ENCODE results near the gene SLC6A20.

Gene SLC6A20, protein sequence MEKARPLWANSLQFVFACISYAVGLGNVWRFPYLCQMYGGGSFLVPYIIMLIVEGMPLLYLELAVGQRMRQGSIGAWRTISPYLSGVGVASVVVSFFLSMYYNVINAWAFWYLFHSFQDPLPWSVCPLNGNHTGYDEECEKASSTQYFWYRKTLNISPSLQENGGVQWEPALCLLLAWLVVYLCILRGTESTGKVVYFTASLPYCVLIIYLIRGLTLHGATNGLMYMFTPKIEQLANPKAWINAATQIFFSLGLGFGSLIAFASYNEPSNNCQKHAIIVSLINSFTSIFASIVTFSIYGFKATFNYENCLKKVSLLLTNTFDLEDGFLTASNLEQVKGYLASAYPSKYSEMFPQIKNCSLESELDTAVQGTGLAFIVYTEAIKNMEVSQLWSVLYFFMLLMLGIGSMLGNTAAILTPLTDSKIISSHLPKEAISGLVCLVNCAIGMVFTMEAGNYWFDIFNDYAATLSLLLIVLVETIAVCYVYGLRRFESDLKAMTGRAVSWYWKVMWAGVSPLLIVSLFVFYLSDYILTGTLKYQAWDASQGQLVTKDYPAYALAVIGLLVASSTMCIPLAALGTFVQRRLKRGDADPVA

DNA sequence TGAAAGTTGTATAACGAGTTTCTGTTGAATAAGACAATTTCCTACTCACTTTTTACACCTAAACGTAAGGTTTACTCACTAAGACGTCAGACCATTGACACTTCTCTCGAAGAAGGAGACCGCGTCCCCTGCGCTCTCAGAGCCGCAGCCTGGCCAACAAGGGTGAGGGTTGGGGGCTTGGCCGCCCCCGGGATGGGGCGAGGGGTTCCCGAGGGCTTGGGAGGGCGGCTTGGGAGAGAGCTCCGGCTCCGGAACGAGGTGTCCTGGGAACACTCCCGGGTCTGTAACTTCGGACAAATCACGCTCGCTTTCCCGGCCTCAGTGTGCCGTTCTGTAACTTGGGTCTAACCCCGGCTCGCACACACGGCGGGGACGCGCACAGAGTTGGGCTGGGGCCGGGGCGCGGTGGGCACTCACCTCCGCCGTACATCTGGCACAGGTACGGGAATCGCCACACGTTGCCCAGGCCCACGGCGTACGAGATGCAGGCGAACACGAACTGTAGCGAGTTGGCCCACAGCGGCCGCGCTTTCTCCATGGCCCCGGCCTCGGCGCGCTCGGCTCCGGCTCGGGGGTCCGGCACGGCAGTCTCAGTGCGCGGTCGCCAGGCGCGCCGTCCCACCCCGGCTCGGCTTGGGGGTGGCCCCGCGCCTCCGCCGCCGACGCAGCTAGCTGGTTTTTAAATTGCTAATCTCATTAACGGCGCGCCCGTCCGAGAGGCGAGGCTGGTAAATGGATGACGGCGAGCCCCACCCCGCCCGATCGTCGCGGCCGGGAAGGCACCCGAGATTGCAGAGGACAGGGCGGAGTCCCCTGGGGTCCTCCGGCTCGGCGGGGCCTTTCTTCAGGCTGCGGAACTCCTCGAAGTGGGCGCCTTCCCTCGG, at the start of gene SLC6A20:
Gene SLC6A20, minus strand, starts transcription at position 655 of the 884 bp plus-strand sequence. Its CDS starts 117 bp downstream, at position 538.
- DNase-seq (ENCODE audit: low spot score) (no peak), FAIRE-seq (no peak)

DNA sequence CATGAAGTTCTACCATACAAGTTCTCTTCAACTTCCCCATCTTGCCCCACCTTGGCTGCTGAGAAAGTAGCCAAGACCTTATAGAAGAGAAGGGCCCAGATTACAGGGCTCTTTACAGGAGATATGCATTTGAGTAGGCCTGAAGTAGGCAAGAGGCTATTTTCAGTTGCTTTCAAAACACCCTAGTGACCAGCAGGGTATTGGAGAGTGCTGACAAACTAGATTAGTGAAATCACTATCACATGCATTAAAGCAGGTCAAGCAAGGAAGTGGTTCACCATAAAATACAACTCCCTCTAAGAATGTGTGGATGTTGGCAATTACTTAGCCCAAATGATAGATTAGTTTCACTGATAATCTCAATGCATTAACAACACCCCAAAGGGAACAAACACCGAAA, 48.3 kb upstream of the SLC6A20 start:
- DNase-seq (ENCODE audit: low spot score) (no peak), FAIRE-seq (no peak)

DNA sequence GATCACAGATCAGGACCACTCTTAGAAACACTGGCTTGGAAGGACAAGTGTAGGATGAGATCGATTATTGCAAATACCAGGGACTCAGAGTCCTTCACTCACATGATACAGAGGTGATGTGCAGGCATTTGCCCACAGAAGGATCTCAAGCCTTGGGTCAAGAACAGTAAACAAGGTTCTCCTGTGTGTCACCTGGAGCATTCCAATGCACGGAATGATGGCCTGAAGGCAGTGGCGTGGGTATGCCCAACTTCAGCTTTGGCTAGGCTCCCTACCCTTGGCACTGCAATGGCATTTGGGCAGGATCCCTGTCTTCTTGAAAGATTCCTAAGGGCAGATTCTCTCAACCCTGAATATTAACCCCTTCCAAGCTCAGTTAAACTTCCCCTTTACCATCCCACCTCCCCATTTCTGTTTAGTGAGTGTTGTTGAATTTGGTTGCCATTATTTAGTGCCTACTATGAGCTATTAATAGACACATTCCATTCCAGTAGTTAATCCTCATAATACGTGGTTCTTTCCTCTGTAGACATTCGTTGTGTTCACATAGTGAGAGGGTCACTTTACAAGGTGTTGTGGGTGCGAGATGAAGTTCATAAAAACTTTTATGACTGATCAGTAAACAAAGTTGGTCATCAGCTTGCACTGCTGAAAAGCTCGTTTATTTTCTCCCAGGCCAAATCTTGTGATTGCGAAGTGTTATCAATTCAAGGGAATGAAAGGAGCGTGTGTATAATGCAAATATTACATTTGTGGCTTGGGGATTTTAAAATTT, 46.7 kb upstream of the SLC6A20 start:
- DNase-seq (ENCODE audit: low spot score): no peak
- FAIRE-seq: no peak

DNA sequence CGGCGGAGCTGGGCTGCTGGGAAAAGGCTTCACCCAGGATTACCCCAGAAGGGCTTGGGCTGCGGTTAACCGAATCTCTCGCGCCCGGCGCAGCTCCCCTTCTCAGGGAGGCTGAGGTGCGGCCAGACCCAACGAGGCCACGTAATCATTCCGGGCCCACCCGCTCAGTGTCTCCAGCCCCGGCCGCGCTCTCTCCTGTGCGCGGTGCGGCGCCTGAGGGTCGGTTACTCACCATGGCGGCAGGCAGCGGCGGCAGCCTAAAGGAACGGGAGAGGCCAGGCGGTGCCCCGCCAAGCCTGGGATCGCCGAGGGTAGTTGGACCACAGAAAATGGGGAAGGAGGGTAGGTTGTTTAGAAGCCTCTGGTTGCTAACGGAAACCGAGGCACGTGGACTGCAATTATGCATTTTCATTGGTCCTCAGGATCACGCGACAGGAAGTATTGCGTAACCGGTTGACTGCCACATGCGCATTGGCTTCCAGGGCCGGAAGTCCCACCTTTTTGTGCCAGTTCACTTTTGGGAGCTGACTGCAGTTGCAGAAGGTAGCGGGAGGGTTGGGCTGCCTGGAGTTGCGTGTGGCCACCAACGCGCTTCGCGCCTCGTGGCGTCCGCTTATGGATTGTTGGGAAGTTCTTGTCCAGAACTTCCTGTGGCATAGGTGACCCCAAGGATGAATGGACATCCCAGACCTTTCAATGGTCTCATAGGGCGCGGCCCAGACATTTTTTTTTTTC, 45.6 kb upstream of the SLC6A20 start, which contains the start of gene LZTFL1:
Gene LZTFL1, minus strand, starts transcription at position 363 of the 735 bp plus-strand sequence. Its CDS starts 128 bp downstream, at position 235.
- FAIRE-seq (peak; percentile 62), DNase-seq (ENCODE audit: low spot score) (peak; percentile 86)

DNA sequence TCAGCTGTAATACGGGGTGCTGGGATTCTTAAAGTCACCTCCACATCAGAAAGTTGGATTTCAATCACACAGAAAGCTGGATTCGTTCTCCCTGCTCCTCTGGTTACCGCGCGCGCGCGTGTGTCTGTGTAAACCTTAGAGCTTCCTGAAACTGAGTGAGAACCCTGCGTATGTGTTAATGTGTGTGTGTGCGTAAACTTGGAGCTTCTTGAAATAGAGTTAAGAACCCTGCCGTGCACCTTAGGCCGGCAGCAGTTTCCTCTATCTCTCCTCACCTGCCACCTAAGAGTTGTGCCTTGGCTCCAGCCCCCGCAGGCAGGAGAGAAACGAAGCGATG, 45.1 kb upstream of the SLC6A20 start:
- no peak for FAIRE-seq
- peak; percentile 7 for DNase-seq (ENCODE audit: low spot score)

DNA sequence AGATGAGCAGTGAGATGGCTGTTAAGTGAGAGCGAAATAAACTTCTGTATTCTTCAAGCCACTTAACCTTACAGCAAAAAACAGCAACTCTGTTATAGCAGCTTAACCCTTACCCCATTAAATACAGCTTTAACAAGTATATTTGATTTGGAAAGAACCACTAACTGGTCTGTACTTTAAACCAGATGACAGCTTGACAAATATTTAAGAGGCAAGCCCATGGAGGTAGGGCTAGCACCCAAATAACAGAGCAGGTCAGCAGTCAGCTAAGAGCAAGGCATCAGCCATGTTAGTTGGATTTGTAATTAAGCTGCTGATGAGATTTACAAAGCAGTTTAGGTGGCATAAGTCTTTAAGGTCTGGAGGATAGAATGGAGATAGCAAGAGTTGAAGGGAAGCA, 42.1 kb upstream of the SLC6A20 start:
- DNase-seq (ENCODE audit: low spot score) (no peak), FAIRE-seq (no peak)

DNA sequence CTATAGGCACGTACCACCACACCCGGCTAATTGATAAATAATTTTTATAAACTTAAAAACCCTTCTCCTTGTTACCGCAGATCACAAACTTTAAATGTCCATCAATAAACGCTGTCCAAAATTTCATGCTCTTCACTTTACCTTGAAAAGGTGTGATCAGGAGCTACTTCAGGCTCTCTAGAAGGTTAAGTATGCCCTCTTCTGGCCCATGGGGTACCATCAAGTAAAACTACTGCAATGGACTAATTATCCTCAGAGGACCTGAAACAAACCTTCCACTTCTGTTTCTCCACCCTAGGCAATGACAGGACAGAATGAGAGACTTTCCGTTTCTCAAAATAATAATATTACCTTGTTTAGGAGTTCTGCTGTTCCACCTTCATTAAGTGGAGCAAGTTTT, 36.4 kb upstream of the SLC6A20 start:
- DNase-seq (ENCODE audit: low spot score) (peak; percentile 5), FAIRE-seq (no peak)

DNA sequence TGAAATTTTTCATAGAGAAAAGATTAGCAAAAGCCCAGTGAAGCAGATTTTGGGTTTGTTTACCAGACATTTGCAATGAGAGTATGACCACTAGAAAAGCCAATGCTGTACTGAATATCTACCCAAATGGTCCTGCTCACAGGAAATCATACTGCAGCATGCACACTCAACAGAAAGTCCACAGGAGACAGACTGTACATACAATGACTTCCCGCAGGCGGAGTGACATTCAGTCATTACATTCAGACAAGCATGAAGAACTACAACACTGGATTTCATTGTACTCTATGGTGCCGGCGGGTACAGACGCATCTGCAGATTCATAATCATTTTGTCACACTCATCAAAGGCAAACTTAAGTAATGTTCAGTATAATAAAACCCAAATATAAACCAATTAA, 33.8 kb upstream of the SLC6A20 start:
- no peak for DNase-seq (ENCODE audit: low spot score)
- FAIRE-seq: no peak

DNA sequence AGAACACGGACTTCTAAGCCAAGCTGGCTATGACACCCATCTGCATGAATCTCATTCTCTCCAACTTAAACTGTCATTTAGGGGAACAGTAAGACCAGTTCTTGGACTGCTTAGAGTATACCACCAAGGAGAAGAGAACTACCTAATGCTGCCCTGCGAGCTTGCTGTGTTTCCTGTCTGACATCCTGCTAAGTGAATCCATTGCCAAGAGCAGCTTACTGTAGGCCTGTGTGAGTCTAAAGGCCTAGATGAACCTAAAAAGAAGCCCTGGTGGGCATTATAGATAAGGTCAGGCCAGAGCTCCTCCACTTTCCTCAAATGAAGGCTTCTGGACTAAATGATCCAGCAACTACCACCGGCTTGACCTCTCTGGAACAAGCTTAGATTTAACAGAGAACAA, 30.6 kb upstream of the SLC6A20 start:
- FAIRE-seq: no peak
- DNase-seq (ENCODE audit: low spot score): no peak

DNA sequence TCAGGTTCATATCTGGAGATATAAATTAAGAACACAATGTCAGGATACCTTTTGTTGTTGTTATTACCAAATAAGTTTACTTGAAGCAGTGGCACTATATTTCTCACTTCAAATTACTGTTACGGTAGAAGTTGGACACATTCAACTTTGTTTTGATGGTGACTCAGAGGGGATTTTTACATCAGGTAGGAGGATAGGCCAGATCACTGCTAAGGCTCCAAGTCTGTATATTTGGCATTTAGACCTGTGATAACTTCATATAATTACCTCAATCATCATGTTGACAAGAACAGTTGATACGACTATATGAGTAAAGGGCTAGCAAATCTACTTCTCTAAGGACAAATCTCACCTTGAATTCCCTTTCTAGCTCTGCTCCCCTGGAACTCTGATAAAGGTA, 30.0 kb upstream of the SLC6A20 start:
- DNase-seq (ENCODE audit: low spot score) (no peak), FAIRE-seq (no peak)

DNA sequence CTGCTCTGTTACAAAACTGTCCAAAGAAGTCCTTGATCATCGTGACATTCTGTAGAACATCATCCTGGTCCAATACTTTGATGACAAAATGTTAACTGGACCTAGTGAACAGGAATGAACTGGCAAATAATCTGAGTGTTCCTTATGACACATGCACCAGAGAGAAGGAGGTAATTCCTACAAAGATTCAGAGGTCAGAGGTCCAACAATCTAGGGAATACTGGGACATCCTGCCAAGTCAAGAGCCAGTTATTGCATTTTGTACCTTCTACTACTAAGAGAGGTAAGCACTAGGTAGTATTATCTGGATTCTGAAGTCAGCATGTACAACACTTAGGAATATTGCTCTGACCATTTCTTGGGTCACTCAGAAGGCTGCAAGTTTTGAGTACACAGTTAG, 24.8 kb upstream of the SLC6A20 start:
- no peak for FAIRE-seq
- DNase-seq (ENCODE audit: low spot score): no peak

DNA sequence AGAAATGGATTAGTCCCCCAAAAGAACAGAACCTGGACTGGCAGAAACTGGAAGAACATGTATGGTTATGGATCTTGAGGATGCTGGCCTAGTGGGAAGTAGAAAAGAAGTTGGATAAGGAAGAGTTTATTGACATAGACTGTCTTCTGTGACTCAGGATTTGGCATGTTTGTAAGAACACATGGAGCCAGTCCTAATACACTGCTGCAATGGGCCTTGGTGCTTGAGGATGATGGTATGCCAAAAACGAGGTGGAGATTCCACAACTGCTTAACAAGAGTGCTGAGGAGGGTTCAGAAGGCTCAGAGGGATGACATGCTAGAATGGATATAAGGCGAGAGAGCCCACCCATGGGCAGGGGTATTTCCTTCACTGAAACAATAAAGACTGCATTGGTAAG, 23.2 kb upstream of the SLC6A20 start:
- FAIRE-seq (no peak), DNase-seq (ENCODE audit: low spot score) (no peak)

DNA sequence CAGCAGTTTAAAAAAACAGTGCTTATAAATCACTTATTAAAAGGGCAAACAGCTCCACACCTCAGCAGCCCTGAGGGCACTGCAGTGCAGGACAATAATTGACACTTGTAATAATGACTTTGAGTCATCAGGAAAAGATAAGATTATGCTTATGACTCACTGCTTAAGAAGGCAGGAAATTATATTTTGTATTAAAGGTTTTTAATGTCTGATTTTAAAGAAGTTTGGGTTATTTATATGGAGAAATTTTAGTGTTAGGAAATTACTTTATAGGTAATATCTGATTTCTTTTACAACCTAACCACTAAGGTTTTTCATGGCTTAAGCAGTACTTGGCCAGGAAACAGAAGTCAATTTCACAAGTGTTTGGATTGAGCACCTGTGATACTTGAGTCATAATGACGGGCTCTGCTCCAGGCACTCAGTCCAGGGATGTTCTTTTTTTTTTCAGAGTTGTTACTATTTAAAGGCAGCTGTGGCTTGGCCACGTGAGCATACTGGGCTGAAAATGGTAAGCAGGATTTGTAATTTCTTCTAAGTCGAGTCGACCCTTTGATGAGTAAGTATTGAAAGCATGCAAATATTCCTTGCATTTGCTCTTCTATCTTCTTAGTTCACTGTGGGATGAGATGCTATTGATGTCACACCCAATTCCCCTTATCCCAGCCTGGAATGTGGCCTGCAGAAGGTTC, 21.6 kb upstream of the SLC6A20 start:
- DNase-seq (ENCODE audit: low spot score): peak; percentile 97
- peak; percentile 96 for FAIRE-seq

DNA sequence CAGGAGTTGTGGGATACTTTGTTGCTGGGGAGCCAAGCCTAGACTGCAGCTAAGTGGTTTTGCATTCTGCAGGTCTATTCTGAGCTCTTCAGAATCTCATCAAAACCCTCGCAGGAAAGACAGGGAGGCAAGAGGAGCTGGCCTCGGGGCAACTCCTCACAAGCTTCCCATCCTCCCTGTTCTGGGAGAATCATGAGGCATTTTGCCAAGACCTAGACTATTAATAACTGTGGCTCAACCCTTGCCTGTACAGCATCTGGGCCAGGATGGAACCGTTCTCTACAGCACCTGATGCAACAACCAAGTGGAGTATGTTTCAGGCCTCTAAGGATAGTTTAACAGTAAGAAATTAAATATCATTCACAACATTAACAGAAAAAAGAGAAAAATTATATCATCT, 20.2 kb upstream of the SLC6A20 start:
- FAIRE-seq (no peak), DNase-seq (ENCODE audit: low spot score) (peak; percentile 6)

DNA sequence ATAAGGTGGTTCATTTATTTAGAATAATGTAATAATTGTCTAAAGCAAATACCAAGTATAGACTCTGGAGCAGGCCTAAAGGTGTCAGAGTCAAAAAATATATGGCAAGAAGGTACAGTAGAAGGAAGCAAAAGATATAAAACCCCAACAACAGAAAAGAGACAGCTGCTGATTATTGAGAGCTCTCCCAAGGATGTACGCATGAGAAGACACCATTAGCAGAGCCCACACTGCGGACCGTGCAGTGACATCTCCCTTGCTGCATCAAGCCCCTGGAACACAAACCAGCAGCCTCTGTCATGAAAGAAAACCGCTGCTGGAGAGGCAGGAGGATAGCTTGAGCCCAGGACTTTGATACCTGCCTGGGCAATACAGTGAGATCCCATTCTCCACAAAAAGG, 18.0 kb upstream of the SLC6A20 start:
- FAIRE-seq: no peak
- no peak for DNase-seq (ENCODE audit: low spot score)

DNA sequence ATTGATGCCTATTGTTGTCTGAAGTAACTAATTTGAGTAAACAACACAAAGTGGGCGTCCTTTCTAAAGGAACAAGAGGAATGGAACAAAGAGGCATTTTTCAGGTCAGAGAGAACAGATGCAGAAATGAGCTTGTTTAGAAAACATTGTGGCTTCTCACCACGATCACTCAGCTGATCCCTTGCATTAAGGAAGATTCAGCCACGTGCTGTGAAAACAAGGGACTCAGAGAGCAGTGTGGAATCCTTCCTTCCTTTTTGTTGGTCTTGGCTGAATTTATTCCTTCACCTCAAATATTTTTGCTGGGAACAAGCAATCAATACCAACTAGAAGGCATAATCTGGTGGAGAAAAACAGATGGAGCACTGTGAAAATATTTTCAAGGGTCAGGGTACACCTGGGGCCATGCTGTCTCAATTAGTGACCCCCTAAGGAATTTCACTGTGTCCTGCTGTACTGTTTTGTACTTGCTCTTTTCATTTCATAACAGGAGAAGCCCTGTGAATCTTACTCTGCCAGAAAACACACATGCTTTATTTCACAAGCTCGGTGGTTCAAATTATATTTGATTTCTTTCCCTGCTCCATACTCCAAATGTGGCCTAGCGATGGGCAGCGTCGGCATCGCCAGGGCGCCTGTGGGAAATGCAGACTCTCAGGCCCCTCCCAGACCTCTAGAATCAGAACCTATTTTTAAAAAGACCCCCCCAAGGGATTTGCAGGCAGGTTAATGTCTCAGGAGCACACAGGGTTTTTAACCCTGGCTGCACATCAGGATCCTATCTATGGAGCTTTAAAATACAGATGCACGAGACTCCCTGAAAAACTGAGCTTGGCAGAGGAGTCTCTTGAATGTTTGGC, 11.6 kb upstream of the SLC6A20 start:
- FAIRE-seq (no peak), DNase-seq (ENCODE audit: low spot score) (no peak)

DNA sequence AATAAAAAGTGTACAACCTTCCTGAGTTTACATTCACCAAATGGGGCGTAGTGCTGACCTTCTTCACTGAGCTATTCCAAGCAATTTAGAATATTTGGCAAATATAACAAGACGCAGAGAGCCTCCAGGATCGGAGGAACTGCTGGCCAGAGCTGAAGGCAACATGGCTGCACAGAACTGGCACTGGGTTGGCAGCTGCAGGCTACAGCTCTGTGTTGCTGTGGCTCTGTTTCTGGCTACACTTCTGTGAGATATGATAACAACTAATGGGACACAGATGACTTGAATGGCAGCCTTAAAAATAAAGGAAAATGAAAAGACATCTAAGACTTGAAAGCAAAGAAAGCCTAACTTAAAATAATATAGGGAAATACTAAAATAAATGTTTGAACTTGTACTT, 10.8 kb upstream of the SLC6A20 start:
- FAIRE-seq (no peak), DNase-seq (ENCODE audit: low spot score) (no peak)

DNA sequence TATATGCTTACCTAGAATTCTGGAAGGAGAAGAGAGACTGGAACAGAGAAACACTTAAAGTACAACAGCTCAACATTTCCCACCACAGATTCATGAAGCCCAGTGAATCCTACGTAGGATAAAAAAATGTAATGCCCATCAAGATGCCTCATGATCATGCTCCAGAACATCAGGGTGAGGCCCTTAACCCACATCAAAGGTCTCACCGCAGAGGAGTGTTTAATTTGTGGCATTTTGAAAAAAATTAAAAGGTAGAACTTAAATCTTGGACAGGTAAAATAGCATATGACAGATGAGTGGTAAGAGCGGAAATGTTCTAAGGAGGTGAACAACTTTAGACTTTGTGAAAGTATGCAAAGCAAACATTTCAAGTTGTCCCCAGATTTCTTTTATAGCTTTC, 9.7 kb upstream of the SLC6A20 start:
- DNase-seq (ENCODE audit: low spot score) (no peak), FAIRE-seq (no peak)
